HG03571 (cell line): ENCODE measurements around the gene ZMYND11.

Source experiments
- ATAC-seq: cut with Tn5 transposase; IDR thresholded peaks from one replicate; pipeline ENCODE4 v1.9.1; 2021; ENCODE audit not compliant: unreplicated experiment

Gene ZMYND11

DNA sequence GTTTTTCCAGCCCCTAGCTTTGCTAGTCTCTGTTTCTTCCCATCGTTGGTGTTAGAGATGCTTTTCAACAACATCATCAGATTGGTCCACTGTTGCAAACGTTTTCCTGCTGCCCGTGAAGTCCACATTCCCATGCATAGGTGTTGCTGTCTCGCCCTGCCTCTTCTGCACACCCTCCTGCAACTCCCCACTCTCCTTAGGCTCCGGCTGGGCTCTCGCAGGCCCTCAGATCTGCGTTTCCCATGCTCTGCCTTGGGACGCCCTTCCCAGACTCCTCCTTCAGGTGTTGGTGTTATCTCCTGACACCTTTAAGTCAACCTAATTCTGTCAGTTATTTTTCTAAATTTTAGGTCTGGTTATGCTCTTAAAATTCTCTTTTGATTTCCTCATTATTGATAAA is 55.0 kb downstream of the ZMYND11 start:
- no peak for ATAC-seq

DNA sequence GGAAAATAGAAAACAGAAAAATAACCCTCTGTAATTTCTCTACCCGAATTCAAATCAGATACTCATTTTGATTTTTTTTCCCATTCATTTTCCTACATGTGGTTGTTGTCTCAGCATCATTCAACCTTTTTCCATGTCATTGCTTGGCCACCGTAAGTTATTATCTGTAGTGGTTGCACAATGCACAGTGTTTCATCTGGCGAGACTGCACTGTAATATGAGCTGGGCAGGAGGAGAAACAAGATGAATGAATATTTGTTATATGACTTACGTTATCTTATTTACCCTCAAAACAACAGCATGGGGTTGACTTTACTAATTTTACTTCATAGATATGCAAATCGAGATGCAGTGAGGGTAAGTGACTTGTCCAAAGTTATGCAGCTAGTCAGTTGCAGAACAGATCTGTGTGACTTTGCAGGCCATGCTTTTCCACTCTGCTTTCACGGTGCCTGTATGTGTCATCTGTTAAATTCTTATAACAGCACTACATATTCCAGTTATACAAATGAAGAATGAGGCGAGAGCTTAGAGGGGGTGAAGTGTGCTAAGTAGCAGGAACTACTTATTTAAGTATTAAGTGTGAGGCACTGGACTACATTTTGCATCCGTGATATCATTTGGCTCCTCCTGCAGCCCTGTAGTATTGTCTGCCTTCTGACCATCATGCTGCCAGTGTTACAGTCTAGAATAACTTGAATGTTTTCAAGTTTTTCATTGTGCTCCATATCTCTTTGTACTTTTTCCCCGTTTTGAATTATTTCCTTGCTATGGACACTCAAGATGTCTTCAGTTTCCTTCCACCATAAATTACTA is 56.7 kb downstream of the ZMYND11 start:
- no peak for ATAC-seq

DNA sequence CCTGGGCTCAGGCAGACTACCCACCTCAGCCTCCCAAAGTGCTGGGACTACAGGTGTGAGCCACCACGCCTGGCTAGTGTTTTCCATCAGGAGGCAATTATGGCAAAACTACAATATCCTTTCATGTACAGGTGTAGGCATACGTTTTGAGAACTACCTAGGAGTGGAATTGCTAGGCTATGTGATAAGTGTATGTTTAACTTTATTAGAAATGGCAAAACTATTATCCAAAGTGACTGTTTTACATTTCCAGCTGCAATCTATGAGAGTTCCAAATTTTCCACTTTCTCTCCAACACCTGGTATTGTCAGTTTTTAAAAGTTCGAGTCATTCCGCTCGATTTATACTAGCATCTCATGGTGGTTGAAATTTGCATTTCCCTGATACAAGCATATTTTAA is 59.0 kb downstream of the ZMYND11 start:
- no peak for ATAC-seq

DNA sequence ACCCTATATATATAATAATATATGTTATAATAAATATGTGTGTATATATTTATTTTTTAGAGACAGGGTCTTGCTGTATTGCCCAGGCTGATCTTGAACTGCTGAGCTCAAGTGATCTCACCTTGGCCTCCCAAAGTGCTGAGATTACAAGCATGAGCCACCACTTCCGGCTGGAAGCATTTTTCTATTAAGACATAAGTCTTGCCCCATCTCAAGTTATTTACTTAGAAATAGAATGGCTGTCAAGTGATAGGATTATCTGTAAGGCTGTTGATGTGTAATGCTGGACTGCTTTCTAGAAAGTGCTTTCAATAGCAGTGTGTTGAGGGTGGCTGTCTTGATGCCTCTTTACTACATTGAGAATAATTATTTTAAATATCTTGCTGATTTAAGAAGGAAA is 65.2 kb downstream of the ZMYND11 start:
- ATAC-seq: no peak

DNA sequence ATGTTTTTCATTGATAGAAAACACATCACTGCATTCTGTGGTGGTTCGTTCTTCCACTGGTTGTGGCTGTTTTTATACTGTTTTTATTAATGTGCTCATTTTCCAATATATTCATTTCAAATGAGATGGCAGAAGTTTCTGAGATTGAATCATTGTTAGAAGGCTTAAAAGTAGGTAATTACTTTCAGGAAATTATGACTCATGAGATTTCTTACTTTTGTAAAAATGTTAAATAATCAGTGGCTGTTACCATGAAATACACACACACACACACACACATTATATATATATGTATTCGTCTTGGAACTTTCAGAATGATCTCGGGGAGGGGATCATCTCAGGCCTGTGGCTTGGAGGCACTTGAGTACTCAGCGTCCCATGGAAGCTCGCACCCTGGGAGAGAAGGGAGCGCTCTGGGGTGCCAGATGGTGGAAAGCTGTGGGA is 66.1 kb downstream of the ZMYND11 start:
- no peak for ATAC-seq

DNA sequence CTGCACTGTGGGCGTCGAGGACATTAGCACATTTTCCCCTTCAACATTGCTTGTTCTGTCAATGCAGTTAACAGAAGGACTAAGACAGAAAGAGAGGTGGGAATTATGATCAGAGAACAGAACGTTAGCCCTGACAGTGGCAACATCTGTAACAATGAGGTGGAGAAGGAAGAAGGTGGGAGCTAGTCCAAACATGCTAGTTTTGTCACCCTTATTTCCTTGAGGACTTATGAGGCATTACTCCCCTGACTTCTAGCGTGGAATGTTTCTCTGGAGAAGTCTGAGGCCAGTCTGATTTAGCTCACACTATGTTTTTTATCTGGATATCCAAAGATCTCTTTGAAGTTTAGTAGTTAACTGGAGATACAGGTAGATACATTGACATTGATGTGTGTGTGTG is 73.4 kb downstream of the ZMYND11 start:
- ATAC-seq: no peak

DNA sequence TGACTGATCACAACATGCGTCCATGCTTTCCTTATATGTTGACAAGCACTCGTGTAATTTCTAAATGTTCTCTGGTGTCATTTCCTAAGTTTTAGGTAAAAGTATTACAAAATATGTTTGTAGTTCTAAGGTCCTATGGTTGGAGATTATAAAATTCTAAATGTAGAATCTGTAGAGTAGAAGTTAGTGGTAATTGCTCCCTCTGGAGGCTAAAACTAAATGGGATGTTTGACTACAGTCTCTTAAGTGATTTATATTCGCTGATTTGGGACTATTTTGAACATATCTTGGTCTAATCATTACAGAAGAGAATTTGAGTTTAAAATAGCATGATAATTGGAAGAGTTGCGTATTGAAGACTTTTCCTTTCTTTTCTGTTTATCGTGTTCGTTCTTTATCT is 74.1 kb downstream of the ZMYND11 start:
- no peak for ATAC-seq

DNA sequence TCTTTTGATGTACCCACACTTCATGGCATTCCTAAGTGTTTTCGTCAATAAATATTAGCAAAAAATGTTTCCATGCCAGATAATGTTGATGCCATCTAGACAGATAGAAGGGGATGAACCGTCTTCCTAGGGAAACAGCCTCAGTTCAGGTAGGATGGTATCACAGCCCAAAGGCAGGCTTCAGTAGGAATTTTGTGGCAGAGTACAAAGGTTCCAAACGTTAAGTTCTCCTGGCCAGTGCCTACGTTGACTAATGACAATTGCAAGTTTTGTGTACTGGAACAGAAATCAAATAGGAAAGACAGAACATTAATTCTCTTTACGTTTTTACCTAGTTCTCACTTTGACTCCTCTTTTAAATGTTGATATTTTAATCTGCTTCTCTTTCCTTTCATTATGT is 75.0 kb downstream of the ZMYND11 start:
- no peak for ATAC-seq

DNA sequence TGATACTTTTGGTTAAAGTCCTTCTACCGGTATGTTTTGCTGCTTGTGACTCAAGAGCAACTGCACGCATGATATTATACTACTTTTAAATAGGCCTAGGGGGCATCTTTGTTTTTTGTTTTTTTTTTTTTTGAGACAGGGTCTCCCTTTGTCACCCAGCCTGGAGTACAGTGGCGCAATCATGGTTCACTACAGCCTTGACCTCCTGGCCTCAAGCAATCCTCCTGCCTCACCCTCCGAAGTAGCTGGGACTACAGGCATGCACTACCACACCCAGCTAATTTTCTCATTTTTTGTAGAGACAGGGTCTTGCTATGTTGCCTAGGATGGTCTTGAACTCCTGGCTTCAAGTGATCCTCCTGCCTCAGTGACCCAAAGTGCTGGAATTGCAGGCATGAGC is 80.2 kb downstream of the ZMYND11 start:
- no peak for ATAC-seq

DNA sequence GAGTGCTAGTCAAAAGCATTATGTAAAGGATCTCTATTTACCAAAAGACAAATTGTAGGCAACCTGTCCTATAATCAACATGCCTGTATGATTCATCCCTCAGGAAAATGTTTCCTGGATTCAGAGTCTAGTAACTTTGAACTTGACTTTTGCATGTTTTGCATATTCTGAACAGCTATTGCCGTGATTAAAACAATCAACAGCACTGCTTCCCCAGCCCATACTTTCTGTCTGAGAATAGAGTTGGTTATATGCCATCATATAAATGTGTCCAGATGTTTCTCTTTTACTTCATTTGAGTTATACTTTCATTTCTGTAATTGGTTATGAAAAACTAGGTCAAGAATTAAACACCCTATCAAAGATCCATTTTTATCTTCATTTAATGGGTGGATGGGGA is 83.5 kb downstream of the ZMYND11 start:
- ATAC-seq: no peak

DNA sequence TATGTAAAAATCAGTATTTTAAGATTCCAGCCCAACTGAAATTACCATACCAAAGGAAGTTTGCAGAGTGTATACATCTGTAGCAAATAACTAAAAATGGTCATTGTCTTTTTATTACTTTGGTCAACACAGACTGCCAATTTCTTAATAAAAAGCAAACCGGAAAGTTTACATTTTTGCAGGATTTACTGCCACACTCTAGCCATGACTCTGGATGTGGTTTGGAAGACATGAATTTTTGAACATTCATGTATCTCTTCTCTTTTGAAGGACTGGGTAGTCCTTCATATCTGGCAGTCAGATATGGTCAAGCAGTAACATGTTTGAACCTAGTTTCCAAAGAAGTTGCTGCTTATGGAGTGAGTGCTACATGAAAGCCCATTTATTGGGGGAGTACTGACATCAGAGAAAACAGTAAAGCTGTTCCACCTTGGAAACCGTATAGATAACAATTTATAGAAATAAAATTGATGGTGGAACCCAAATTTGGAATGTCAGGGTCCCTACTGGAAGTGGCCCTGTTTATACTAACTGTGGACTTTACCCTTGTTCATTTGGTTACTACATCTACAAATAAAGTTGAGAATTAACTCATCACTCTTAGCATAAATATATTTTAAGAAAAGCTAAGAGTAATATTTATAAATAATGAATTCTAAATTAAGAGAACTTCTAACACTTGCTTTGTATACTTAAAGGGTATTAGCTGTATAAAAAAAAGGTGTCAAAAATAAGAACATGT is 84.6 kb downstream of the ZMYND11 start:
- no peak for ATAC-seq

DNA sequence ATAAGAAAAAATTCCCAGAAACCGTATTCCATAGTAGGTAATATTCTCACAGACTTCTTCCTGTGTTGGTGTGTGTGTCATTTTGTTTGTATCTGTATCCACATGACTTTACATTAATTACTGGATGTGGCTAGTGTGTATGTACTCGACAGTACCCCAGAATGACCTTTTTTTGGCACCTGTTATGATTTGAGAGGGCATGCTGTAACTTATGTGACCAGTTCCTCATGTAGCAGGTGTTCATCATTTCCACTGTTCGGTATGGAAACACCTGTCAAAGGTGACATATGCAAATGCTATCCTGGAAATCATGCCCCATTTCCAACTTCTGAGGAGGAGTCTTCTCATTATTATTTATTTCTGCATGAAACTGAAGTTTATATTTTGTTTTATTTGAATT is 89.3 kb downstream of the ZMYND11 start:
- ATAC-seq: no peak

DNA sequence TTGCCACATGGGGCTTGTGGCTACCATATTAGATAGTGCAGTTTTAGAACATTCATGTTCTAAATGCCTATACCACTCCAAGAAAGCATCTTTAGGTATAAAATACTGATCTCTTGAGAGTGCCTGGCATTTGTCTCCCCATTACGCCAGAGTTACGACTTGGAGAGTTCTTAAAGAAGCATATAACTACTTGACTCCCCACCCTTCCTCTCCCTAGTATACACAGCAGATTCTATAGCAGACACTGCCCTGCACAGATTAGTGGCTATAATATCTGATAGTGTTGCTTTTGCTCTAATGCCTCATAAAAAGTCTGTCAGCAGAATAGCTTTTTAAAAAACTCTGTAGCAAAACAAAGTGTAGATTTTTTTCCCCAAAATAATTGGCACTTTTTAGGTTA is 90.8 kb downstream of the ZMYND11 start:
- ATAC-seq: no peak

DNA sequence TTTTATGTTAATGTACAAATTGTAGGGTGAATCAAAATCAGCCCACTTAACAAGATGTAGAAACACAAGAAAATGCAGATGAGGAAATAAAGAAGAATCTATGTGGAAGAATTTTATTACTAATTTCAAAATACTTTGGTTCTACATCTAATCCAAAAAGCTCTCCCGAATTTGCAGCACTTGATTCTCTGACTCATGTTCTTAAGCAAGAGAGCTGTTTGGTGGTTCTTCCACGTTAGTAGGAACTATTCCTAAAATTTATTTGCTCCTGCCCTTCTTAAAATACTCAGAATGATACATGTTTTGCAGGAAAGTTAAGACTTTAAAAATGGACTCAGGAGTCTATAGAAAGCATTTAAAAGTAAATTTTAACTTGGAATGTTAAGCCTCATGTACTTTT is 91.8 kb downstream of the ZMYND11 start:
- no peak for ATAC-seq

DNA sequence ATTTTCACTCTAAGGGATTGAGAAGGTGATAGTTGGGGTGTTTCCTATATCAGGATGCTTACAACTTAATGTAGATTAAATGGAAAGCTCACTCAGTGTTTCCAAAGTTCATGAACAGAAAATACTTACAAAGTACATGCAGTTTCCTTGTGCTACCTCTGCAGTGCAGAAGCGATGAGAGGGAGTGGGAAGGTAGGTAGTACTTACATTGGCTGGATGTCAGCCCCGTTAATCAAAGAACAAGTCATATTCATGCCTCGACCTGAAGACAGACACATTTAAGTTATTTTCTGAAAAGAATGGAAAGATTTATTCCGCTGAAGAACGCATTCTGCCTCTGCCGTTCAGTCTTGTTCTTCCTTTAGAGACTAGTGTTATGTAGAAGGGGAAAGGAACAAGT is 93.1 kb downstream of the ZMYND11 start:
- no peak for ATAC-seq

DNA sequence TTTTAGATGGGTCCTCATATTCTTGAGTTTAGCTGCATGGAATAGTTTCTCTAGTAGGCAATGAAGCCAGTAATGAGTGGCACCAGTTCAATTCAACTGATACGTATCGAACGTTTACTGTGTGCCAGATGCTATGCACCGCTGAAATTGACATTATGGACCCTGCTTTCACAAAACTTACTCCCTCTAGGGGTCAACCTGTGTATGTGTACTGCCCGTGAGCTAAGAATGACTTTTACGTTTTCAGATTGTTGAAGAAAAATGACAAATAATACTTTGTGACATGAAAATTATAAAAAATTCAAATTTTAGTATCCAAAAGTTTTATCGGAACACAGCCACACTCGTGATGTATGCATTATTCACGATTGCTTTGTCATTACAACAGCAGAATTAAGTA is 95.5 kb downstream of the ZMYND11 start:
- no peak for ATAC-seq

DNA sequence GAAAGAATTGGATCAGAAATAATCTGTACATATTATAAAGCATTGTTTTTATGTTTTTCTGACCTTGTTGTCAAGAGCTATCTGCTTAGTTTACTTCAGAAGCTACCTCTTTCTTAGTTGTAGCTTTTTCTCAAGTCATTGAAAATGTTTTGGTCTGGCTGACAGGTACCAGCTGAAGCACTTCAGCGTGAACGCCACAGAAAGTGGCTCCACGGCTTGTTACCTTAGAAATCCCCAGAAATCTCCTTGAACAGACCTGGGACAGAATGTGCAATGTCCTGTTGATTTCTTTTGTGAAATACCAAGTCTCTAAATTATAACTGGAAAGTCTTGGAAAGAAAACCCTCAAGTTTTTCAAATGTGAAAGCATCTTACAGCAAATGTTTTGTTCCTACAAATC is 96.8 kb downstream of the ZMYND11 start:
- no peak for ATAC-seq

DNA sequence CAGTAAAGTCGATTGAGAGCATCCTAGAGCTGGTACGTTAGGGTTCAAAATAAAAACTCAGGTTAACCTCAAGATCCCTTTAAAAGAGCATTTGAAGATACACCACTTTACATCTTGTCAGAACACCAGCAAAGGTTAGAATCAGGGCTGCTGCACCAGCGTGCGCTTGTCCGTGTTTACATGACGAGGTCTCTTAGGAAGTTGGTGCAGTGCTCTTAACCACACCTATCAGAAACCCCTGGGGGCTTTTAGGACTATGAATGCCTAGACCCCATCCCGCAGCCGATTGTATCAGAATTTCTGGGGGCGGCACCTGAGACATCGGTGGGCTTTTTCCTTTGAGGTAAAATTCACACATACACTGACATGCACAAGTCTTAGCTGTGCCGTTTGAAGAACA is 97.6 kb downstream of the ZMYND11 start:
- no peak for ATAC-seq

DNA sequence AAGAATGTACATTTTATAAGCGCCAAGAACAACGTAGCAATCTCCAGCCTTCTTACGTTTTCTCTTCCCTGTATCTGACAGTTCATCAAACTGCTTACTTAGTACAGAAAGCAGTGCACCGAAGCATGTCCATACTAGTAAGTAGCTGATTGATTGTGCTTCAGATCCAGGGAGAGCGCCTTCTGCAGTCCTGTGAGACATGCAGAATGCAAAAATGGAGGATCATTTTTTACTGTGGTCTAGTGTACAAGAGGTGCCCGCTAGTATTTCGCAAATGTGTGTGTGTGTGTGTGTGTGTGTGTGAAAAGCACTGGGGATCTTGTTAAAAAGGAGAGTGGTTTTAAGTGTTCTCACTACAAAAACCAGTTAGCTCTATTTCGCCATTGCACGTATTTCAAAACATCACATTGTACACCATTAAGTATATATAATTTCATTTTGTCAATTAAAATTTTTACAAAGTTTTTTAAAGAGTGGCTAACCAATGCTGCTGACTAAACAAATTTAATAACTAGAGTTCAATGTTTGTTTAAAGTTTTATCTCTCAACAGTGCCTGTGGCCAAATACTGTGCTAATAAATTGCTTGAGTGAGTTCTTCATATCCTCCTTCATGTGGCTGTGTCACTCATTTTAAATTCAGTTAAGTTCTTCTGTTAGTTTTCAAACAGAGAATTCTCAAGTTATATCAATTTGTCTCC is 99.6 kb downstream of the ZMYND11 start:
- ATAC-seq: no peak

DNA sequence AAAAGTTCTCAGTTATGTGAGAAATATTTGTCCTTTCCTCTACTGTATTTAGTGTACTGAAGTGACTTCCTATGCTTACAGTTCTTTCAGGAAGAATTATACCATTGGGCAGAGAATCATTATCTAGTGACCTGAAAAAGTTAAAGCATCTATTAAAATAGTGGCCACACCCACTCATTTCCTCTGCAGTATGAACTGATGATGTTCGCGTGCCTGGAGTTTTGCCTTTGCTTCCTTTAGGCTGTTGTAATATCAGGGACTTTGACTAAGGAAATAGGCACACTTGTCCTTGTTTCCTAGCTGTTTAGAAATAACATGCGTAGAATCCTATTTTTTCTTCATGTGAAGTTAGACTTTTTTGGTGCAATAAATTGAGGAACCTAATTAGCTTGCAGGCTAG is 100.7 kb downstream of the ZMYND11 start:
- ATAC-seq: no peak

DNA sequence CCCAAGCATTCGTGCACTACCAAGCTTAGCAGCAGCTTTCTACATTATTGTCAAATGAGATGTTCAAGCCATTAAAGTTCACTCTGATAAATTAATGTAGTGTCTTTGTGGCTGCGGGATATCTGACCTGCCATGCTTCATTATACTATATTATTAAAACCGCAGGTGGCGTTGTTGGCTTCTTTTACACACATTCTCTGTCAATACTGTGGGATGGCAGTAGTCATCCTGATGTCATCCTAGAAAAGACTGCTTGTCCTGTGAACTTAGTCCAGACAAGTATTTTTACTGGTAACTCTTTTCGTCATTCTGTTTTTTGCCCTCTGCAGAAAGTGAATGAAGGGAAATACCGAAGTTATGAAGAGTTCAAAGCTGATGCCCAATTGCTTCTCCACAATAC is 103.9 kb downstream of the ZMYND11 start:
- ATAC-seq: no peak

DNA sequence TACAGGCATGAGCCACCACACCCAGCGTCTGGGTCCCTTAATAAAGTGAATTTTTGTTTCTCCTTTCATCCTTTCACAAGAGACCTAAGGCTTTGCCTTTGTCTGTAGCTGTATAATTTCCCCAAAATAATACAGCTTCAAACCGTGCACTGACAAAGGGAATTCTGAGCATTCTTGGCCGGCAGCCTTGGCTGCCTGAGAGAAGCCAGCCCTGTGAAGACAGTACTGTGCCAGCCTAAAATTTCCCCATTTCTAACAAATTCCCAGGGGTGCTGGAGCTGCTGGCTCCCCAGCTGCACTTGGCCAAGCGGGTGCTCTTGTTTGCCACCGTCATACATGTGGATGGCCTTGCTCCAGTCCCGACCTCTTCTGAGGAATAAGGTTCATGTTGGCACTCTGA is 106.2 kb downstream of the ZMYND11 start:
- no peak for ATAC-seq
